ENCODE measurements around the gene SIAH1.

GRCh38 chr16:48321317-48322036, 63.7 kb downstream of the SIAH1 start:
- TF ChIP-seq POLR2AphosphoS5 (IDR thresholded peaks at IDR 0.05) = no peak
- TF ChIP-seq CTCF (IDR thresholded peaks at IDR 0.05) = no peak
- no peak for TF ChIP-seq EP300 (IDR thresholded peaks at IDR 0.05)
- TF ChIP-seq POLR2A (IDR thresholded peaks at IDR 0.05) = no peak
